Measurements from ENCODE around the gene CHST11.
A peak's percentile ranks its signal among the peaks of the same experiment; 100 is the strongest.
"Not testable (repeated sequence)": the region's sequence is repeated elsewhere in the genome, so short reads cannot be mapped to it uniquely, and the experiment has no call there.

CHST11 gene

GRCh38 chr12:104526751-104527150 lies 70.0 kb downstream of the CHST11 start:
- DNase-seq (ENCODE audit: low read depth): no peak

- DNase-seq (ENCODE audit: low read depth): not testable (repeated sequence)
Measured at GRCh38 chr12:104527653-104528052, 70.9 kb downstream of the CHST11 start.

- no peak for DNase-seq (ENCODE audit: low read depth)
Measured at GRCh38 chr12:104529130-104529874, 72.6 kb downstream of the CHST11 start.

- no peak for DNase-seq (ENCODE audit: low read depth)
Measured at GRCh38 chr12:104532636-104533035, 75.9 kb downstream of the CHST11 start.

GRCh38 chr12:104533134-104533533 lies 76.4 kb downstream of the CHST11 start:
- no peak for DNase-seq (ENCODE audit: low read depth)

- DNase-seq (ENCODE audit: low read depth): peak; percentile 69
Measured at GRCh38 chr12:104534162-104534856, 77.6 kb downstream of the CHST11 start.

- no peak for DNase-seq (ENCODE audit: low read depth)
Measured at GRCh38 chr12:104534857-104535248, 78.1 kb downstream of the CHST11 start.

- no peak for DNase-seq (ENCODE audit: low read depth)
Measured at GRCh38 chr12:104535369-104535768, 78.6 kb downstream of the CHST11 start.

- no peak for DNase-seq (ENCODE audit: low read depth)
Measured at GRCh38 chr12:104536841-104537240, 80.1 kb downstream of the CHST11 start.

GRCh38 chr12:104538056-104538455 lies 81.3 kb downstream of the CHST11 start:
- DNase-seq (ENCODE audit: low read depth): no peak

GRCh38 chr12:104538891-104539462 lies 82.2 kb downstream of the CHST11 start:
- no peak for DNase-seq (ENCODE audit: low read depth)

GRCh38 chr12:104544836-104545235 lies 88.1 kb downstream of the CHST11 start:
- no peak for DNase-seq (ENCODE audit: low read depth)

- no peak for DNase-seq (ENCODE audit: low read depth)
Measured at GRCh38 chr12:104546575-104546974, 89.8 kb downstream of the CHST11 start.

GRCh38 chr12:104547235-104547634 lies 90.5 kb downstream of the CHST11 start:
- DNase-seq (ENCODE audit: low read depth): no peak

- DNase-seq (ENCODE audit: low read depth): no peak
Measured at GRCh38 chr12:104549815-104550480, 93.2 kb downstream of the CHST11 start.

GRCh38 chr12:104551313-104551931 lies 94.7 kb downstream of the CHST11 start:
- no peak for DNase-seq (ENCODE audit: low read depth)

- DNase-seq (ENCODE audit: low read depth): no peak
Measured at GRCh38 chr12:104553421-104553820, 96.7 kb downstream of the CHST11 start.

- no peak for DNase-seq (ENCODE audit: low read depth)
Measured at GRCh38 chr12:104555648-104556047, 98.9 kb downstream of the CHST11 start.

GRCh38 chr12:104557488-104558195 lies 100.9 kb downstream of the CHST11 start:
- no peak for DNase-seq (ENCODE audit: low read depth)

GRCh38 chr12:104560881-104561280 lies 104.1 kb downstream of the CHST11 start:
- DNase-seq (ENCODE audit: low read depth): no peak

- no peak for DNase-seq (ENCODE audit: low read depth)
Measured at GRCh38 chr12:104562763-104563162, 106.0 kb downstream of the CHST11 start.

GRCh38 chr12:104564662-104565061 lies 107.9 kb downstream of the CHST11 start:
- DNase-seq (ENCODE audit: low read depth): not testable (repeated sequence)
